ENCODE results near the gene PFN1. TPM values are rescaled to one million over a fixed set of nuclear protein-coding genes. Genes with fewer than 3 reads are reported as not detected.

Gene PFN1
- polyA plus RNA-seq, 1 donor from 2014 or later = 145 TPM

GRCh38 chr17:4953451-4953961 is 5.2 kb upstream of the PFN1 start:
- H3K27me3 ChIP-seq (ENCODE audit: insufficient read depth, low read depth, low read length) = peaks cover 3% of the 10 kb centered on the region
- no peaks in the 10 kb centered on the region for H3K9me2 ChIP-seq (ENCODE audit: insufficient read depth, low read length)
- H3K79me2 ChIP-seq (replicated peaks; ENCODE audit: insufficient read depth, low read length) = no peaks in the 10 kb centered on the region
- no peaks in the 10 kb centered on the region for H3K36me3 ChIP-seq (ENCODE audit: insufficient read depth, low read length)
- H3K4me2 ChIP-seq (ENCODE audit: low read length) = no peak overlapping the region
- no peak overlapping the region for H3K4me3 ChIP-seq (ENCODE audit: low read length)
- no peak overlapping the region for H2AFZ ChIP-seq (ENCODE audit: low read depth, low read length)
- no peak overlapping the region for H3K9ac ChIP-seq (ENCODE audit: low read length)
- H4K20me1 ChIP-seq (ENCODE audit: insufficient read depth) = no peaks in the 10 kb centered on the region
- H3F3A ChIP-seq (ENCODE audit: insufficient read depth, low read length, poor library complexity, severe bottlenecking) = no peaks in the 10 kb centered on the region
- H3K9me3 ChIP-seq (ENCODE audit: low read length) = no peaks in the 10 kb centered on the region
- TF ChIP-seq RAD21 (conservative IDR thresholded peaks at IDR 0.05) (no peak), TAF1 (IDR thresholded peaks at IDR 0.05; ENCODE audit: low read depth) (no peak), POLR2AphosphoS5 (IDR thresholded peaks at IDR 0.05) (no peak), SMC3 (conservative IDR thresholded peaks at IDR 0.05; ENCODE audit: poor library complexity) (no peak), EP300 (conservative IDR thresholded peaks at IDR 0.05; ENCODE audit: poor library complexity, severe bottlenecking) (no peak), EZH2 (IDR thresholded peaks at IDR 0.05; ENCODE audit: borderline replicate concordance, insufficient read depth, low read length, poor library complexity, severe bottlenecking) (no peak), MXI1 (conservative IDR thresholded peaks at IDR 0.05; ENCODE audit: poor library complexity, severe bottlenecking) (no peak)
- TF ChIP-seq, protein P1, sequence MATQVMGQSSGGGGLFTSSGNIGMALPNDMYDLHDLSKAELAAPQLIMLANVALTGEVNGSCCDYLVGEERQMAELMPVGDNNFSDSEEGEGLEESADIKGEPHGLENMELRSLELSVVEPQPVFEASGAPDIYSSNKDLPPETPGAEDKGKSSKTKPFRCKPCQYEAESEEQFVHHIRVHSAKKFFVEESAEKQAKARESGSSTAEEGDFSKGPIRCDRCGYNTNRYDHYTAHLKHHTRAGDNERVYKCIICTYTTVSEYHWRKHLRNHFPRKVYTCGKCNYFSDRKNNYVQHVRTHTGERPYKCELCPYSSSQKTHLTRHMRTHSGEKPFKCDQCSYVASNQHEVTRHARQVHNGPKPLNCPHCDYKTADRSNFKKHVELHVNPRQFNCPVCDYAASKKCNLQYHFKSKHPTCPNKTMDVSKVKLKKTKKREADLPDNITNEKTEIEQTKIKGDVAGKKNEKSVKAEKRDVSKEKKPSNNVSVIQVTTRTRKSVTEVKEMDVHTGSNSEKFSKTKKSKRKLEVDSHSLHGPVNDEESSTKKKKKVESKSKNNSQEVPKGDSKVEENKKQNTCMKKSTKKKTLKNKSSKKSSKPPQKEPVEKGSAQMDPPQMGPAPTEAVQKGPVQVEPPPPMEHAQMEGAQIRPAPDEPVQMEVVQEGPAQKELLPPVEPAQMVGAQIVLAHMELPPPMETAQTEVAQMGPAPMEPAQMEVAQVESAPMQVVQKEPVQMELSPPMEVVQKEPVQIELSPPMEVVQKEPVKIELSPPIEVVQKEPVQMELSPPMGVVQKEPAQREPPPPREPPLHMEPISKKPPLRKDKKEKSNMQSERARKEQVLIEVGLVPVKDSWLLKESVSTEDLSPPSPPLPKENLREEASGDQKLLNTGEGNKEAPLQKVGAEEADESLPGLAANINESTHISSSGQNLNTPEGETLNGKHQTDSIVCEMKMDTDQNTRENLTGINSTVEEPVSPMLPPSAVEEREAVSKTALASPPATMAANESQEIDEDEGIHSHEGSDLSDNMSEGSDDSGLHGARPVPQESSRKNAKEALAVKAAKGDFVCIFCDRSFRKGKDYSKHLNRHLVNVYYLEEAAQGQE (IDR thresholded peaks at IDR 0.05; ENCODE audit: borderline replicate concordance) = no peak
- TF ChIP-seq, protein P2, sequence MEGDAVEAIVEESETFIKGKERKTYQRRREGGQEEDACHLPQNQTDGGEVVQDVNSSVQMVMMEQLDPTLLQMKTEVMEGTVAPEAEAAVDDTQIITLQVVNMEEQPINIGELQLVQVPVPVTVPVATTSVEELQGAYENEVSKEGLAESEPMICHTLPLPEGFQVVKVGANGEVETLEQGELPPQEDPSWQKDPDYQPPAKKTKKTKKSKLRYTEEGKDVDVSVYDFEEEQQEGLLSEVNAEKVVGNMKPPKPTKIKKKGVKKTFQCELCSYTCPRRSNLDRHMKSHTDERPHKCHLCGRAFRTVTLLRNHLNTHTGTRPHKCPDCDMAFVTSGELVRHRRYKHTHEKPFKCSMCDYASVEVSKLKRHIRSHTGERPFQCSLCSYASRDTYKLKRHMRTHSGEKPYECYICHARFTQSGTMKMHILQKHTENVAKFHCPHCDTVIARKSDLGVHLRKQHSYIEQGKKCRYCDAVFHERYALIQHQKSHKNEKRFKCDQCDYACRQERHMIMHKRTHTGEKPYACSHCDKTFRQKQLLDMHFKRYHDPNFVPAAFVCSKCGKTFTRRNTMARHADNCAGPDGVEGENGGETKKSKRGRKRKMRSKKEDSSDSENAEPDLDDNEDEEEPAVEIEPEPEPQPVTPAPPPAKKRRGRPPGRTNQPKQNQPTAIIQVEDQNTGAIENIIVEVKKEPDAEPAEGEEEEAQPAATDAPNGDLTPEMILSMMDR (IDR thresholded peaks at IDR 0.05; ENCODE audit: poor library complexity, severe bottlenecking) = no peak
- no peak overlapping the region for H3K27ac ChIP-seq (ENCODE audit: low read length)

DNA sequence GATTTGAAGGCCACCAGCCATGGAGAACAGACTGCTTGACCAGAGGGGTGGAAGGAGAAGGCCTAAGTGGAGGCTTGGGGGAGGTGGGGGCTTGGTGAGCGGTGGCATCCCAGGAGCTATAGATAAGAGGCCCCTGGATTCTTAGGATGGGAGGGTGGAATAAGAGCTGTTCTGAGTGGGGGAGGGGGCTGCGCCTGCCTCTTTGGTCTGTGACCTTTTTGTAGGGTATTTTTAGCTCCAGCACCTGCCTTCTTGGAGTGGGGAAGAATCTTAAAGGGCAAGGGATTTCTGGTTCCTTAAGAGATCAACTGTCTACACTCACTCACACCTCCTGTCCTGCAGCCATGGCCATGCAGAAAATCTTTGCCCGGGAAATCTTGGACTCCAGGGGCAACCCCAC is 3.2 kb upstream of the PFN1 start:
- Histone ChIP-seq H3K4me2 (ENCODE audit: low read length) (no peak overlapping the region), H3K9me2 (ENCODE audit: insufficient read depth, low read length) (no peaks in the 10 kb centered on the region), H2AFZ (ENCODE audit: low read depth, low read length) (no peak overlapping the region), H3K79me2 (replicated peaks; ENCODE audit: insufficient read depth, low read length) (peaks cover 2% of the 10 kb centered on the region), H3K27ac (ENCODE audit: low read length) (no peak overlapping the region), H3K9ac (ENCODE audit: low read length) (no peak overlapping the region), H3K36me3 (ENCODE audit: insufficient read depth, low read length) (no peaks in the 10 kb centered on the region), H3K27me3 (ENCODE audit: insufficient read depth, low read depth, low read length) (peaks cover 3% of the 10 kb centered on the region), H3F3A (ENCODE audit: insufficient read depth, low read length, poor library complexity, severe bottlenecking) (no peaks in the 10 kb centered on the region), H3K4me3 (ENCODE audit: low read length) (no peak overlapping the region), H3K9me3 (ENCODE audit: low read length) (no peaks in the 10 kb centered on the region), H4K20me1 (ENCODE audit: insufficient read depth) (no peaks in the 10 kb centered on the region)
- TF ChIP-seq, protein P2 (IDR thresholded peaks at IDR 0.05; ENCODE audit: poor library complexity, severe bottlenecking) = no peak
- TF ChIP-seq EP300 (conservative IDR thresholded peaks at IDR 0.05; ENCODE audit: poor library complexity, severe bottlenecking) = no peak
